GM21515 (cell line): ENCODE measurements around the gene FAHD2A.
A peak's percentile ranks its signal among the peaks of the same experiment; 100 is the strongest.
"Not testable (repeated sequence)": the region's sequence is repeated elsewhere in the genome, so short reads cannot be mapped to it uniquely, and the experiment has no call there.

Source experiments
- ATAC-seq: cut with Tn5 transposase; IDR thresholded peaks from one replicate; pipeline ENCODE4 v1.9.1; 2021; ENCODE audit not compliant: unreplicated experiment

FAHD2A gene, protein sequence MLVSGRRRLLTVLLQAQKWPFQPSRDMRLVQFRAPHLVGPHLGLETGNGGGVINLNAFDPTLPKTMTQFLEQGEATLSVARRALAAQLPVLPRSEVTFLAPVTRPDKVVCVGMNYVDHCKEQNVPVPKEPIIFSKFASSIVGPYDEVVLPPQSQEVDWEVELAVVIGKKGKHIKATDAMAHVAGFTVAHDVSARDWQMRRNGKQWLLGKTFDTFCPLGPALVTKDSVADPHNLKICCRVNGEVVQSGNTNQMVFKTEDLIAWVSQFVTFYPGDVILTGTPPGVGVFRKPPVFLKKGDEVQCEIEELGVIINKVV

DNA sequence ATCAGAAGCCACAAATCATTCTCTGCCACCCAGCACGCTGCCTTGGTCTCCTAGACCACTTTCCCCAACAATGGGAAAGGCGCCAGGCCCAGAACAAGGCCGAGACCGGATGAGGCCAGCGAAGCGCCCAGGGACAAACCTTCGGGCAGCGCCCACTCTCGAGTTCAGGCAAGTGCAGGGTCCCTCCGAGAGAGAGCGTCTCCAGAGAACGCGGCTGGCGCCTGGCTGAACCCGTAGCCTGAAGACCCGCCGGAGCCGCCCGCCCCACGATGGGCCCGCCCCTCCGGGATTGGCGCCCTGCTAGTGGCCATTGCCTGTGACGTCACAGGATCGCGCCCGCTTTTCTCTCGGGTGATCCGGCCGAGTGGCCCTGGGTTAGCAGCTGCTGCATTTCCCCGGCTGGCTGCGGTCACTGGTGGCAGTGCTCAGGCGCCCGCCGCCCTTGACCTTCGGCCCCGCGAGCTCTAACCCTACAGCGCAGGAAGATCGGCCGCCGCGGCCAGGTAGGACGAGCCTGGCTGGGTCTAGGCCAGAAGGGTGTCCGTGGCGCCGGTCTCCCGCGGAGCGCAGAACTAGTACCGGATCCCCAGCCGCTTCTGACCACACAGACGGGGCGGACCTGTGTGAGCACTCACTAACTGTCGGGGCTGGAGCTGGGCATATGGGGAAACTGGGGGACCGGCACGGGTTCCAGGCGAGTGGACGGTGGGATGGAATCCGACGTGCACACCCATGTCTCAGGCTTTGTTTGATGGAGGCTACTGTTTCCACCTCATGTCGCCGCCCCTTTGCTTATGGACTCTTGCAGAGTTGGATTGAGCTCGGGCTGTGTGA, at the start of gene FAHD2A:
FAHD2A (plus strand) TSS at position 339 of the 834 bp plus-strand sequence. CDS start 2,851 bp downstream, outside the sequence.
- ATAC-seq: peak; percentile 91

- ATAC-seq: no peak
Measured at GRCh38 chr2:95353055-95353575, 49.4 kb upstream of the FAHD2A start.

- no peak for ATAC-seq
Measured at GRCh38 chr2:95353613-95354468, 48.7 kb upstream of the FAHD2A start.

- ATAC-seq: no peak
Measured at GRCh38 chr2:95354469-95354901, 48.0 kb upstream of the FAHD2A start.

GRCh38 chr2:95354925-95355324, 47.6 kb upstream of the FAHD2A start:
- ATAC-seq: no peak

GRCh38 chr2:95355486-95355885, 47.0 kb upstream of the FAHD2A start:
- not testable (repeated sequence) for ATAC-seq

GRCh38 chr2:95356821-95357700, 45.4 kb upstream of the FAHD2A start:
- no peak for ATAC-seq

GRCh38 chr2:95357717-95358280, 44.7 kb upstream of the FAHD2A start:
- ATAC-seq: no peak

DNA sequence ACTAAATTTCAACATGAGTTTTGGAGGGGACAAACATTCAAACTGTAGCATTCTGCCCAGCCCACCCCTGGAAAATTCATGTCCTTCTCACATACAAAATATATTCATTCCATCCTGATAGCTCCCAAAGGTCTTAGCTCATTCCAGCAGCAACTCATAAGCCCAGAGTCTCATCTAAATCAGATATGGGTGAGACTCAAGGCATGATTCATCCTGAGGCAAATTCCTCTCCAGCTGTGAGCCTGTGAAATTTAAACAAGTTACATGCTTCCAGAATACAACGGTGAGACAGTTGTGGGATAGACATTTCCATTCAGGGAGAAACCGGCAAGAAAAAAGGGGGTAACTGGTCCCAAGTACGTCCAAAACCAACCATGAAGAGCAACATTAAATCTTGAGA, 43.5 kb upstream of the FAHD2A start:
- ATAC-seq: no peak

DNA sequence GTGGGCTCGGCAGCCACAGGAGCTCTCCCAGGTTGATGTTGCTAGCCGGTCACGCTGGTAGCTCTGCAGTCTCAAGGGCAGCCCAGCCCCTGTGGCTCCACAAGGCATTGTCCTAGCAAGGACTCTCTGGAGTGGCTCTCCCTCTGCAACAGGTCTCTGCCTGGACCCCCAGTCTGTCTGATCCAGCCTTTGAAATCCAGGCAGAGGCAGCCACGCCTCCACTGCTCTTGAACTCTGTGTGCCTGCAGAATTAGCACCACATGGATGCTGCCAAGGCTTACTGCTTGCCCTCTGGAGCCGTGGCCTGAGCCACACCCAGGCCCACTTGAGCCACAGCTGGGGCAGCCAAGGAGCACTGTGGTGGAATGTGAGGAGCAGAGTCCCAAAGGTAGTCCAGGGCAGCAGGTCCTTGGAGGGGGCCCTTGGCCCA, 43.0 kb upstream of the FAHD2A start:
- no peak for ATAC-seq

DNA sequence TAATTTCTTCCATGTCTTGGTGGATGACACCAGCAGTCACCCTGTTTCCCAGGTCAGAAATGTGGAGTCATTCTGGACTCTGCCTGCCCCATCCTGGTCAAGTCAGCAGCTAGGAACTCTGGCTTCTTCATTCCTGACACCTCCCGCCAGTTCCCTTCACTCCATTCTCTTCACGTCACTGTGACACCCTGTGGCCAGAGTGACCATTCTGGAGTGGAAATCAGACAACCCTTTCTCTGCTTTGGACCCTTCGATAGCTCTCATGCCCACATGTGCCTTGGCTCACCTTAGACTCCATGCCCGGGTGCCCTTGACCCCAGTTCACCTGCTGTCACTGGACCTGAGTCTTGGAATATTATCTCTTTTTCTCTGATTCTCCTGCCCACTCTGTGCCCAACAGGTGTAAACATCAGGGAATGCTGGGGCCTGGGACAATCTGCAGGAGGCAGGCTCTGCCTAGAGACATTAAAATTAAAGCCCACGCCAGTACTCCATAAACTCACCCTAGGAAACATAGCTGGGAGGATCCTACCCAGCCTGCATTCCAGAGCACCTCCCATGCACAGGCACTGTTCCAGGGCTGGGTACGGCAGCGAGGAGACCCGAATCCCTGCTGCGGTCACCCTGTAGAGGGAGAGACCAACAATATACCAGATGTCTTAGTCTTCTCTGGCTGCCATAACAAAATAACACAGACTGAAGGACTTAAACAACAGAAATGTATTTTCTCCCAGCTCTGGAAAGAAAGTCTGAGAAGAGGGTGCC, 41.1 kb upstream of the FAHD2A start:
- ATAC-seq: no peak

- ATAC-seq: no peak
Measured at GRCh38 chr2:95362486-95362885, 40.0 kb upstream of the FAHD2A start.

GRCh38 chr2:95366514-95366913, 36.0 kb upstream of the FAHD2A start:
- ATAC-seq: no peak

- no peak for ATAC-seq
Measured at GRCh38 chr2:95372216-95372829, 30.2 kb upstream of the FAHD2A start.

DNA sequence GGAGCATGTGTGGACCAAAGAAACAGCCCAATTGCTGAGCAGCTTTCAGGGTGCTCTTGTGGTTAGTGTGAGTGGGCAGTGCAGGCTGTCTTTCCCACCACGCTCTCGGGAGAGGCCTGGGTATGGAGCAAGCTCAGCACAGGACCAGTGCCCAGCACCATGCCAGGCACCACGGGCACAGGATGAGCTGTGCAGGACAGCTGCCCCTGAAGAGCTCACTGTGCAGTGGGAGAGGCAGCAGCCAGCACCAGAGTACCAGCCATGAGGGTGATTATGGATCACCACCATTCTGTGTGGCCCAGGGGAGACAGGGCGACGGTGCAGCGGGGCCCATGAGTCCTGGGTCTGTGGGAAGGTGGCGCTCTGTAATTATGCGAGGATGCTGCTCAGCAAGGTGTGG, 29.7 kb upstream of the FAHD2A start:
- ATAC-seq: no peak

DNA sequence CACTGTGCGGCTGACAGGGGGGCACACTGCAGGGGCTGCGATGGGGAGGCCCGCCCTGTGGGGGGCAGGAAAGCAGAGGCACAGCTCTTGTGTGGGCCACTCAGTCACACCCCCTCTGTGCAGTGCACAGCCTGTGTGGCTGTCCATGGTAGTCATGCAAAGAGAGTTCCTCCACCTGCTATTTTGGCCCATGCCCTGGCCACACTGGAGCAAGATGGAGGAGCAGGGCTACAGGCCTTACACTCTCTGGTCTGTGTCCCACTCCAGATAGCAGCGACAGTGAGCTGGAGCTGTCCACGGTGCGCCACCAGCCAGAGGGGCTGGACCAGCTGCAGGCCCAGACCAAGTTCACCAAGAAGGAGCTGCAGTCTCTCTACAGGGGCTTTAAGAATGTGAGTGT, 28.5 kb upstream of the FAHD2A start:
- no peak for ATAC-seq

DNA sequence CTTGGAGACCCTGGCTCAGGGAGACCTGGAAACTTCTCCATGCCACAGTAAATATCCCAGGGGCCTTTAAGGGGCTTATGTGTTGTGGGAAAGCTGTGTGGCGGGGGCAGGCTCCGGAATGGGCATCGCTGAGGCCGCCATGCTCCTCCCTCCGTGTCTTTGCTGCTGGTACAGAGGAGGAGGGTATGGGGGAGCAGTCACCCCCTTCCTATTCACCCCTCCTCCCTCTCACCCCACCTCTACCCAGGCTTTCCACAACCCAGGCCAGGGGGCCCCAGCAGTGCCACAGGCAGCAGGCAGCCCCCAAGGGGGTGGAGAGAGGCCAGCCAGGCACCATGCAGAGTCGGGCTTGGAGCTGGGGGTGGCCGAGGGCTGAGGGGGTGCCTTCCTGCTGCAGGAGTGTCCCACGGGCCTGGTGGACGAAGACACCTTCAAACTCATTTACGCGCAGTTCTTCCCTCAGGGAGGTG, 28.0 kb upstream of the FAHD2A start:
- ATAC-seq: no peak

- no peak for ATAC-seq
Measured at GRCh38 chr2:95374921-95375471, 27.5 kb upstream of the FAHD2A start.
